Mesodermal cell (in vitro differentiated cells): Measurements from ENCODE around the gene MAPK4.

Experiments used
- H3K27ac ChIP-seq: 2 replicates; pipeline ENCODE4 v1.7.0; 2013; ENCODE audit warnings: mild to moderate bottlenecking, low read depth, low read length, moderate library complexity; ENCODE audit not compliant: severe bottlenecking
- H3K36me3 ChIP-seq: 2 replicates; pipeline ENCODE4 v1.7.1; 2013; ENCODE audit warnings: mild to moderate bottlenecking, low read length, moderate library complexity; ENCODE audit not compliant: control insufficient read depth, insufficient read depth
- H3K4me1 ChIP-seq: one replicate; pipeline ENCODE4 v1.7.1; 2013; ENCODE audit warnings: mild to moderate bottlenecking, low read length; ENCODE audit not compliant: insufficient read depth, control insufficient read depth, poor library complexity, severe bottlenecking
- H3K4me3 ChIP-seq: 2 replicates; pipeline ENCODE4 v1.7.0; 2013; ENCODE audit warnings: low read length, control low read depth, mild to moderate bottlenecking; ENCODE audit not compliant: insufficient read depth, poor library complexity, severe bottlenecking; ENCODE audit errors: extremely low read depth
- H3K9me3 ChIP-seq: 2 replicates; pipeline ENCODE4 v1.7.1; 2013; ENCODE audit warnings: mild to moderate bottlenecking, low read length, moderate library complexity; ENCODE audit not compliant: control insufficient read depth
- WGBS, 2 experiments: methylation state at CpG; one replicate each; pipeline ENCODE4 v1.1.5; 2013; ENCODE audit warnings: missing lambda C conversion rate in 2 of 2; ENCODE audit not compliant: insufficient coverage in 2 of 2; 5-methylcytosine and 5-hydroxymethylcytosine counted together

The MAPK4 gene

GRCh38 chr18:50578030-50578429, 18.1 kb downstream of the MAPK4 start:
- H3K4me1 ChIP-seq = no peaks in the 10 kb centered on the region
- WGBS, 2 experiments = 83 to 89% methylated on average over 6 of the region's 6 CpGs
- no peak overlapping the region for H3K27ac ChIP-seq
- no peaks in the 10 kb centered on the region for H3K9me3 ChIP-seq
- no peak overlapping the region for H3K4me3 ChIP-seq
- no peaks in the 10 kb centered on the region for H3K36me3 ChIP-seq

- 93 to 95% methylated on average over 2 to 3 of the region's 3 CpGs for WGBS, 2 experiments
- H3K9me3 ChIP-seq = no peaks in the 10 kb centered on the region
- no peaks in the 10 kb centered on the region for H3K36me3 ChIP-seq
- H3K4me1 ChIP-seq = no peaks in the 10 kb centered on the region
- H3K27ac ChIP-seq = no peak overlapping the region
- no peak overlapping the region for H3K4me3 ChIP-seq
These were observed 18.8 kb downstream of the MAPK4 start for GRCh38 chr18:50578651-50579050.

GRCh38 chr18:50579061-50579774, 19.3 kb downstream of the MAPK4 start:
- H3K36me3 ChIP-seq = no peaks in the 10 kb centered on the region
- no peak overlapping the region for H3K4me3 ChIP-seq
- WGBS, 2 experiments = 79 to 93% methylated on average over 2 of the region's 3 CpGs
- H3K9me3 ChIP-seq = no peaks in the 10 kb centered on the region
- no peak overlapping the region for H3K27ac ChIP-seq
- no peaks in the 10 kb centered on the region for H3K4me1 ChIP-seq

- Histone ChIP-seq H3K4me3 (no peak overlapping the region), H3K4me1 (no peaks in the 10 kb centered on the region), H3K27ac (no peak overlapping the region), H3K9me3 (no peaks in the 10 kb centered on the region), H3K36me3 (no peaks in the 10 kb centered on the region)
- no CpG with 5 or more reads among the region's 1 CpG for WGBS, 2 experiments
These were observed 21.6 kb downstream of the MAPK4 start for GRCh38 chr18:50581517-50581916.

GRCh38 chr18:50582500-50582899, 22.6 kb downstream of the MAPK4 start:
- H3K9me3 ChIP-seq = no peaks in the 10 kb centered on the region
- no peaks in the 10 kb centered on the region for H3K36me3 ChIP-seq
- H3K4me1 ChIP-seq = no peaks in the 10 kb centered on the region
- H3K27ac ChIP-seq = no peak overlapping the region
- no peak overlapping the region for H3K4me3 ChIP-seq
- 86 to 100% methylated on average over 2 to 4 of the region's 4 CpGs for WGBS, 2 experiments

- no peaks in the 10 kb centered on the region for H3K36me3 ChIP-seq
- H3K9me3 ChIP-seq = no peaks in the 10 kb centered on the region
- no peak overlapping the region for H3K4me3 ChIP-seq
- H3K27ac ChIP-seq = no peak overlapping the region
- no peaks in the 10 kb centered on the region for H3K4me1 ChIP-seq
These were observed 26.8 kb downstream of the MAPK4 start for GRCh38 chr18:50586710-50587109.

GRCh38 chr18:50590593-50590992, 30.7 kb downstream of the MAPK4 start:
- no peaks in the 10 kb centered on the region for H3K9me3 ChIP-seq
- no peaks in the 10 kb centered on the region for H3K4me1 ChIP-seq
- H3K36me3 ChIP-seq = no peaks in the 10 kb centered on the region
- H3K4me3 ChIP-seq = no peak overlapping the region
- WGBS, 2 experiments = 100% methylated on average over 1 of the region's 3 CpGs; no CpG with 5 or more reads in 1 of the 2 experiments
- no peak overlapping the region for H3K27ac ChIP-seq

- H3K9me3 ChIP-seq = no peaks in the 10 kb centered on the region
- 83 to 100% methylated on average over 3 to 4 of the region's 5 CpGs for WGBS, 2 experiments
These were observed 34.1 kb downstream of the MAPK4 start for GRCh38 chr18:50594012-50594411.

GRCh38 chr18:50594942-50595341, 35.1 kb downstream of the MAPK4 start:
- no peak overlapping the region for H3K27ac ChIP-seq
- no peak overlapping the region for H3K4me3 ChIP-seq
- no peaks in the 10 kb centered on the region for H3K36me3 ChIP-seq
- H3K4me1 ChIP-seq = no peaks in the 10 kb centered on the region
- WGBS, 2 experiments = no CpG with 5 or more reads among the region's 4 CpGs
- no peaks in the 10 kb centered on the region for H3K9me3 ChIP-seq

More at GRCh38 chr18:50594012-50594411, 34.1 kb downstream of the MAPK4 start:
- Histone ChIP-seq H3K4me1 (no peaks in the 10 kb centered on the region), H3K36me3 (no peaks in the 10 kb centered on the region), H3K4me3 (no peak overlapping the region), H3K27ac (no peak overlapping the region)

- Histone ChIP-seq H3K36me3 (no peaks in the 10 kb centered on the region), H3K27ac (no peak overlapping the region), H3K4me1 (no peaks in the 10 kb centered on the region), H3K9me3 (no peaks in the 10 kb centered on the region), H3K4me3 (no peak overlapping the region)
- WGBS, 2 experiments = 80% methylated on average over 1 to 3 of the region's 3 CpGs
These were observed 42.6 kb downstream of the MAPK4 start for GRCh38 chr18:50602466-50602865.

- whole genome bisulfite sequencing, 2 experiments = 92 to 99% methylated on average over 5 of the region's 5 CpGs
- Histone ChIP-seq H3K4me3 (no peak overlapping the region), H3K4me1 (peaks cover 4% of the 10 kb centered on the region), H3K9me3 (peaks cover 5% of the 10 kb centered on the region), H3K27ac (no peak overlapping the region), H3K36me3 (no peaks in the 10 kb centered on the region)
These were observed 46.7 kb downstream of the MAPK4 start for GRCh38 chr18:50606609-50607008.
